Skeletal muscle cell (primary cell): ENCODE data around the gene ATRNL1.
"Not testable (repeated sequence)": the region's sequence is repeated elsewhere in the genome, so short reads cannot be mapped to it uniquely, and the experiment has no call there.

ENCODE experiments used
- DNase-seq: peaks from one replicate; pipeline ENCODE4 v3.0.0-alpha.2; 2010; ENCODE audit warnings: low read depth
- H3K4me3 ChIP-seq: 2 replicates; pipeline ENCODE4 v1.5.1; 2011; ENCODE audit warnings: low read depth, mild to moderate bottlenecking, control low read depth, low read length, moderate library complexity

The ATRNL1 gene

DNA sequence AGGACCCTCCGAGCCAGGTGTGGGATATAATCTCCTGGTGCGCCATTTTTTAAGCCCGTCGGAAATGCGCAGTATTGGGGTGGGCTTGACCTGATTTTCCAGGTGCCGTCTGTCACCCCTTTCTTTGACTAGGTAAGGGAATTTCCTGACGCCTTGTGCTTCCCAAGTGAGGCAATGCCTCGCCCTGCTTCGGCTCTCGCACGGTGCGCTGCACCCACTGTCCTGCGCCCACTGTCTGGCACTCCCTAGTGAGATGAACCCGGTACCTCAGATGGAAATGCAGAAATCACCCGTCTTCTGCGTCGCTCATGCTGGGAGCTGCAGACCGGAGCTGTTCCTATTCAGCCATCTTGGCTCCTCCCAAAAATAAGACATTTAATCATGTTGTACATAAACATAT lies 443.2 kb downstream of the ATRNL1 start:
- H3K4me3 ChIP-seq, DNase-seq: not testable (repeated sequence)

DNA sequence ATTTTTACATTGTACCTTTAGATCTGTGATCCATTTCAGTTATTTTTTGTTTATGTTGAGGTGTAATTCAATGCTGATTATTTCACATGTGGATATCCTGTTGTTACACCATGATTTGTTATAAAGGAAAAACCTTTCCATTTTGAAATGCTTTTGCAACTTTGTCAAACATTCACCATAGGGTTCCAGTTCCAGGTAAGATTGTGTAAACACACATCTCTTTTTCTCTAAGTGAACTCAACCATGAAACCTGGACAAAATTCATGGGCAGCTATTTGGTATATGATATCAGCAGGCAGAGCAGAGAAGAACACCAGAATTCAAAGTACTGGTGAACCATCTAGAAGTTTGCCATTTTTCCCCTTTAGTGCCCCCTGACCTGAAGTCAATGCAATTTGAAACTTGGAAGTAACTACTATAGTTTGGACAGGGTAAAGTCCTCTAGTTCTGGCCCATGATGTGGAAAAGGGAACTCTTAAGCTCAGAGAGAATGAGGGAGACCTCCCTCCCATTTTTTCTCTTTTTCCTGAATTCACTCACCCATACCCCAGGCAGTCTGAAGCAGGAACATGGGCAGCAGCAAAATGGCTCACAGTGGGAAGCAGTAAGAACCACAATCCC lies 446.1 kb downstream of the ATRNL1 start:
- H3K4me3 ChIP-seq: no peak overlapping the region
- no peak for DNase-seq

DNA sequence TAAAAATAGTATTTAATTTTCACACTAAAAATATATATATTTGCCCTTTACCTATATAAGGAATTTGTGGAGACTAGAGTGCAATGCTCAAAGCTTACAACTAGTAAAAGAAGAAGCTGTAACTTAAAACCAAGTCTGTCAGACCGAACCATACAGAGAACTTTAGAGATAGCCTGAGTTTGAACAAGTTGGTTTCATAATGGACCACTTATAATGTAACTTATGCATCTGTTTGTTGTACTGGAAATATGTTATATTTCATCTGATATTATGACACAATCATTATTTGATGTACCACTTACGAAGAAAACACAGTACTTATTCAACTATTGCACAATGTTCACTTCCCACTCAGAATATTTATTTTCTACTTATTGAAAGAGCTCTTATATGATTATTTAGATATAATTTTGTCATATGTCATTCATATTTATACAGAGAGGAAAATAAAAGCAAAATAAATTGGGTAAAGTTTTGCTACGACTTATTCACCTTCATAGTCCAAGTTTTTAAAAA lies 462.8 kb downstream of the ATRNL1 start:
- no peak for DNase-seq
- no peak overlapping the region for H3K4me3 ChIP-seq

DNA sequence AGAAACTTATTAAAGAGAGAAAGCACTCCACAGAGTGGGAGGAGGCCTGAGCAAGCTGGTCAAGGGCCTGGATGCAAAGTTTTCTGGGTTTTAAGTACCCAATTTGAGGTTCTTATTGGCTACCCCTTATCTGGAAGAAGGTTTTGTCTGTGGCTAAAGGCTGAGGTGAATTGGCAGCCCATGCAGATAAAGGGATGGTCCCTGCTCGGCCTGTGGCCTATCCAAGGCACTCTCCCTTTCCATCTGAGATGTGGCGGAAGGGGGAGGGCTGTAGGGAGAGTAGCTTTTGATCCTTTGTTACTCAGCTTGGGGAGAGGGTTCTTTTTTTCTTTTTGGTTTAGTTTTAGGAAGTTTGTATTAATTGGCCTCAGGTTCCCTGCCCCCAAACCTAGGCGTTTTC lies 465.1 kb downstream of the ATRNL1 start:
- no peak overlapping the region for H3K4me3 ChIP-seq
- no peak for DNase-seq

DNA sequence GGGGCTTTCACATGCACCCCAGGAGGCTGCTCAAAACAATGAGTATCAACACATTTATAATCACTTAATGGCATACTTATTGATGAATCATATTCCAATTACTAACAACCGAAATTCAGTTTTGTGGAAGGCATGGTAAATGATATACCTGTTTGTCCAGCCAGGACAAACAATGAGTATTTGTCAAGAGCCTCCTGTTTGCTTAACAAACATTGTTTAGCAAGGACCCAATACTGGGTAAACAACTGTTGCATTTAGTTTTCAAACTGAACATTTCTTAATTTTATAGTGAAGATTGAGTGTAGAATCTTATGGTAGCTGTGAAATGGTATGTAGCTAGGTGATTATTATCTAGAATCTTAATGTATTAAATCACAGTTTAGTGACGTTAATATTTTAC lies 473.7 kb downstream of the ATRNL1 start:
- no peak overlapping the region for H3K4me3 ChIP-seq
- DNase-seq: no peak

DNA sequence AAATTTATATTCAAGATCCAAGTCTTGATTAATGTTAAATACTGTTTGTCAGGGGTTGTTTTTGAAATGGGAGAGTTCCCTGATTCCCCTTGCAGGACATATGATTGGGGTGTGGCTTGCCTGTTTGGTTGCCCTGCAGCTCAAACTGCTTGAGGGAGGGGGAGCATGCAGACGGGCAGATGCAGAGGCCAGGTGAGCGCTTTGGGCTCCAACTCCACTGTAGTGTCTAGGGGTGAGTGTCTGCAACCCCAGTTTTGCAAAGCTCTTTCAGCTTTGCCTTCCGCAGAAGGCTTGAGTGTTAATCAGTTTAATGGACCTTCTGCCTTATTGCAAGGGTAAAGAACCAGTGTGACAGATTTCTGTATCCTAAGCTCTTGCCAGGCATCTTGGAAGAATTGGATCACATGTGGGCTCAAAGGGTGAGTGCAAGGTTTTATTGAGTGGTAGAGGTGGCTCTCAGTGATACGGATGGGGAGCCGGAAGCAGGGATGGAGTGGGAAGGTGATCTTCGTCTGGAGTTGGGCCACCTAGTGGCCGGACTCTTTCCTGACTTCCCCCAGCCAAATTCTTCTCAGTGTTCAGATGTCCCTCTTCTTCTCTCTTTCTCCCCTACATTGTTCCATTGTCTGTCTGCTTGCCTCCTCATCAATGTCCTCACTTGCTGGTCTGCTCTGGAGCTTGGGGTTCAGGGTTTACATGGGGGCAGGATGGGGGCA lies 479.7 kb downstream of the ATRNL1 start:
- no peak overlapping the region for H3K4me3 ChIP-seq
- DNase-seq: no peak

DNA sequence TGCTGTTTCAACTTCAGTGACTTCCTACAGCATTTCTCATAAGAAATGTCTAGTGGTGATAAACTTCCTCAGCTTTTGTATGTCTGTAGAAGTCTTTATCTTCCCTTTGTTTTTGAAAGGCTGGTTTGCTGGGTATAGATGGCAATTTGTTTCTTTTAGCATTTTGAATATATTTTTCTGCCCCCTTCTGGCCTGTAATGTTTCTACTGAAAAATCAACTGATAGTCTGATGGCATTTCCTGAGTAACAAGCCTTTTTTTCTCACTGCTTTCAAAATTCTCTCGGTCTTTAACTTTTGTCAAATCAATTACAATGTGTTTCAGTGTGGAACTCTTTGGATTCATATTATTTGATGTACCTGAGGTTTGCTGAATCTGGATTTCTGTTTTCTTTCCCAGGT lies 487.1 kb downstream of the ATRNL1 start:
- H3K4me3 ChIP-seq: no peak overlapping the region
- DNase-seq: no peak

DNA sequence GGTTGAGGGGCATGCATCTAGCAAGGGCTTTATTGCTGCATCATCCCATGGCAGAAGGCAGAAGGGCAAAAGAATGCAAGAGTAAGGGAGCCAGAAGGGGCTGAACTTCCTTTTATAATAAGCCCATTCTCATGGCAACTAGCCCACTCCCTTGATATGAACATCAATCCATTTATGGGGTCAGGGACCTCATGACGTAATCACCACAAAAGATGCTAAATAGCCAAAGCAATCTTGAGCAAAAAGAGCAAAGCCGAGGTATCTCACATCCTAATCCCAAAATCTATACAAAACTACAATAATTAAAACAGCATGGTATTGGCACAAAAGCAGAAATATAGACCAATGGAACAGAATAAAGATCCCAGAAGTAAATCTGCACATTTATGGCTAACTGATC lies 499.9 kb downstream of the ATRNL1 start:
- no peak overlapping the region for H3K4me3 ChIP-seq
- no peak for DNase-seq

DNA sequence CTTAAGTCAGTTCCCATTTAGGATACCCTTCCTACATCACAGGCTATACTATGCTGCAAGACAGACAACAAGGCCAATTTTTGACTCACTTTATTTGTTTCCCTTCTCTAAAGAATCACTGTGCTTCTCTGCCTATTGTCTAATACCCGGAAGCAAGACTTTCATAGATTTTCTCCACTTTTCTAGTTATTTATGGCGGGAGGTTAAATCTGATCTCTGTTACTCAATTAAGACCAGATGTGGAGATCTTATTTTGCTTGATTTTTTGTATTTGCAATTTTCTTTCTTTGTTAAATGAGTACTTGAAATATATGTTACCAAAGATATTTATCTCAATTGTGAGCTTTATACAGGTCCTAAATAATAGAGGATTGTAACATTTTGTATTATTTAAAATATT lies 511.5 kb downstream of the ATRNL1 start:
- no peak overlapping the region for H3K4me3 ChIP-seq
- peak; percentile 4 for DNase-seq

DNA sequence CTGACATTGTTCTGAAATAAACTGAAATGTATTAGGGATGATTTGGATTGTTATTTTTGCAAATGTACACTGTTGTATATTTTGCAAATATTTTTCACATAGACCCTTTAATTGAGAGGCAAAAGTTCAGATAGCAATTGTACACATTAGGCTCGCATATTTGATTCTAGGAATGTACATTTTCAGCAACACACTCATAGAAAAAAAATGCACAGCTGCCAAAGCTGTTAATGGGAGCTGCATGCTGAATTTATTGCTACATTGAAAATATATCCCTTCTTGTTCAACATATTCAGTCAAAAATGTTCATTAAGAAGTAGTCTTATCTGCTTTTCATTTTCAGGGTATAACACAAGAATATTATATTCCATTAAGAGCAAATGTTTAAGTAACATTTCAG lies 512.9 kb downstream of the ATRNL1 start:
- H3K4me3 ChIP-seq: no peak overlapping the region
- peak; percentile 11 for DNase-seq

DNA sequence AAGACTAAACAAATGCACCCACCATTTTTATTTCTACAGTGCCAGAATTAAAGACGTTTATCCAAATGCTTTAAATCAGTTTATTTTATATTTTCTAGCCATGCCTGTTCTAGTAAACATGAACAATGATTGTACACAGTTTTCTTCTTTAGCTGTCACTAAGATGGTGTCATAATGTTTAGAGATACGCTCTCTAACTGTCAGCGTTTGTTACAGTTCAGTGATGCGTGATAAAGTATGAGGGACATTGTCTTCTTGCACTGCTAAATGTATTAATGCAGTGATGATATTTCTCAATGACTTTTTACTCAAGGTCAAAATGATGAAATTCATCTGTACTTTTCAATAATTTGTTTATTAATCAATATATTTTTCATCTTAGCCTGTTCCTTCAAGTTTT lies 513.6 kb downstream of the ATRNL1 start:
- no peak for DNase-seq
- H3K4me3 ChIP-seq: no peak overlapping the region

DNA sequence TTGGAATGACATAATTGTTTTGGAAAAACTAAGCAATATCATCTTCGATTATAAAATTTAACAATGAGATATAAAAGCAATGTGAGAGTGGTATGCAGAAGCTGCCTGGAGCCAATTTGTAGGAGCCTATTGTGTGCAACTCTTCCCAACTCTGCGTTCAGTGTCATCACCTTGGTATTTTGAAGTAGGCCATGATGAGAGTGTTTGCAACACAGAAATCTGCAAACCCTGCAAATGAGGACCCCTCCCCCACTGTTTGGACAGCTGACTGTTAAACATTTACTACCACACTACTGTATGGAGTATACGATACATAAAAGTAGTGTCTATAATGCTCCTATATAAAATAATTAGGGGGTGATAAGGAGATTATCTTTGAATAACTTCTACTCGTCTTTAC lies 531.3 kb downstream of the ATRNL1 start:
- H3K4me3 ChIP-seq: no peak overlapping the region
- peak; percentile 42 for DNase-seq

DNA sequence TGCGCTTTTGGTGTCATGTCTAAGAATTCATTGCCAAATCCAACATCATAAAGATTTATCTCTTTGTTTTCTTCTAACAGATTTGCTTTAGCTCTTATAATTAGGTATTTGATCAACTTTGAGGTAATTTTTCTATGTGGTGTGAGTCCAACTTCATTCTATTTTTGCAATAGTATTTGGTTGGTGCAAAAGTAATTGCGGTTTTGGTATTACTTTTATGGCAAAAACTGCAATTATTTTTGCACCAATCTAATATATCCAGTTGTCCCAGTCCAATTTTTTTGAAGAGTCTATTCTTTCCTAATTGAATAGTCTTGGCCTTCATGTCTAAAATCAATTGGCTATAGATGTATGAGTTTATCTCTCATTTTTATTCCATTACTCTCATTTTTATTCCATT lies 535.5 kb downstream of the ATRNL1 start:
- H3K4me3 ChIP-seq: no peak overlapping the region
- no peak for DNase-seq

DNA sequence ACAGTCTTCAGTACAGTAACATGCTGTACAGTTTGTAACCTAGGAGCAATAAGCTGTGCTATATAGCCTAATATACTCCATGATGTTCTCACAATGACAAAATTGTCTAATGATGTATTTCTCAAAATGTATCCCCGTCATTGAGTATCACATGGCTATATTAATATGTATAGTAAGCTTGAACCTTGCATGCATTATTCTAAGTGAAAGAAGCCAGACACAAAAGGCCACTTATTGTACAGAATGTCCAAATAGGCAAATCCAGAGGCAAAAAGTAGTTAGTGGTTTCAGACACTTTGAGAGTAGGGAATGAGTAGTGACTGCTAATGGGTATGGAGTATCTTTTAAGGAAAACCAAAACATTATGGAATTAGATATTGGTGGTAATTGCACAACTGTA lies 545.1 kb downstream of the ATRNL1 start:
- DNase-seq: no peak
- no peak overlapping the region for H3K4me3 ChIP-seq

DNA sequence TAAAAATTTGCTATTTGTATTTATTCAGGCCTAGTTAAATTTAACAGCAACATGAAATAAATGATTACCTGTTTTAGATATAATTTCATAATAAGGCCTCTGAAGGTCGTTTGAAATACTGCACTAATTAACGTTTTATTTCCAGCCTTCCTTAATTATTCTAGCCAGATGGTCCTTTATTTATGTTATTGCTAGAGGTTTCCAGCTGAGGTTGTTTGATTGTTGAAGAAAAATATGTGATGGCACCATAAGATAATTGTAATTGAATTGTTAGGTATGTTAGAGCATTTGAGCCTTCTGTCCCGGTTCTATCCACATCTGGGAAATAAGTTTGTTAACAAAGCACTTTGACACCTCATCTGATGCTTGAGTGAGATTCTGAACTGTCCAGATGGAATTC lies 556.1 kb downstream of the ATRNL1 start:
- DNase-seq: no peak
- H3K4me3 ChIP-seq: no peak overlapping the region

DNA sequence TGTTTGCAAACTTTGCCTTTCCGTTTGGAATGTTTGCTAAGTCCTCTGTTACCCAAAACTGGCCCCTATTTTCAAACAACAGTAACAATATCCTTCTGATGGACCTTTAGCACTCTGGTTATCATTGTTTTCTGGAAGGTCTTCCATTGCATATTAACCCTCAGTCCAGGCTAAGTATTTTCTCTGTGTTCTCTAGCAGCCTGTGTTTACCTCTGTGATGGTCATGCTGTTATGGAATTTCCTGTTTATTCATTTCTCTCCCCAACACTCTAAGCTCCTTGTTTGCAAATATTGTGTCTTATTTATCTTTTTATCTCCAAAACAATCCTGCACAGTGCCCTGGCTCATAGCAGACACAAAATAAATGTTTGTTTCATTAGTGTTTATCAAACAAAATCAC lies 560.3 kb downstream of the ATRNL1 start:
- no peak overlapping the region for H3K4me3 ChIP-seq
- DNase-seq: no peak

DNA sequence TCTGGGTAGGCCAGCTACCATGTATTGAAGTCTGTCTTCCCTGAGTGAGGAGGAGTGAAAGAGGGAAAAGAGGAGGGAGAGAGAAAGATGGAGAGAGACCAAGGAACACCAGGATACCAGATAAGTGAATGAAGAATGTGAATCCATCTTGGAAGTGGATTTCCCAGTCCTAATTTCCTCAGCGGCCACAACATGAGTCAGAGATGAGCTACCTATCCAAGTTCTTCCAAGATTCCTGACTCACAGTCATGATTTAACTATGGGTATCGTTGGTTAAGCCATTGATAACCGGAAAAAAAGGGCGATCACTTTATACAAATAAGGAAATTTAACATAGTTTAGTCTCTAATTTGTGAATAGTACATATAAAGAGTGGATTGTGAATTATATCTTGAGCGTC lies 561.8 kb downstream of the ATRNL1 start:
- H3K4me3 ChIP-seq: no peak overlapping the region

DNA sequence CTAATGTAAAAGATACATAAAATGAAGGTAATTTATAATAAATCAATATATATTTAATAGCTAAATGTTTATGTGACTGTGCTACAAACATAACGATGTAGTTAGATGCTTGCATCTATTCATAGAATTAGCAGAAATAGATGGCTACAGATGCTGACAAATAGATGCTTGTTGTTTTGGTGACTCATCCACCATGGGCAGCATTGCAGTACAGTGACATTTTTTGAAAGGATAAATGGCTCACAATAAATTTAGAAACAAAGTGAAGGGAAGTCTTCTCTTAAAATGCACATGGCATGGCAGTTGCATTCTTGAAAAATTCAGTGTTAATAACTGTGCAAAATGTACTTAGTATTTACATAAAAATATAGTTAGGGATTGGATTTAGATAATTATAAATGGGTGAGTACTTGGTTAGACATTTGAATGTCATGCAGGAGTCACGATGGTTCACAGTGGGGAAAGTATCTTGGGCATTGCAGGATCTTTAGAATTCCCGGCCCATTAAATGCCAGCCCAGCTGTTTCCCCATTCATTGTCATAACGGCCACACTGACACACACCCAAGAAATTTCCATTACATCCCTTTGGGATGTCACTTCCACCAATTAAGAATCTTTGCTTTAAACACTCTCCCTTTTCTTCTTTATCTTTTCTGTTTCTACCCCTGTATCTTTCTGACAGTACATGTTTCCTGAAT lies 564.1 kb downstream of the ATRNL1 start:
- peak; percentile 36 for DNase-seq
- no peak overlapping the region for H3K4me3 ChIP-seq

More for the DNA sequence above, 561.8 kb downstream of the ATRNL1 start:
- DNase-seq: peak; percentile 15

DNA sequence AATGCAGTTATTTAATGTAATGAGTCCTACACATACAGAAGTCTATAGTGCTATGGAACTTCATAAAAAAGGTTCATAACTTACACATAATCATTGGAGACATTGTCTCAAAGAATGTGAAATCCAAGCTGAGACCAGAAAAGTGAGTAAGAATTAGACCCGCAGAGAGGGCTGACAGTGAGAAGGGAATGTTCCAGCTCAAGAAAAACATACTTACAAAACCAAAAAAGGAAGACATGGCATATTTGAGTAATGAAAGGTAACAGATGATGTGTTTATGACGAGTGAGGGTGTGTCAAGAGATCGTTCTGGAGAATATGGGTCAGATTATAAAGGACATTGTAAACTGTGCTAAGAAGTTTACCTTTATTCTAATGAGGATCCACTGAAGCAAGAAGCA lies 566.5 kb downstream of the ATRNL1 start:
- H3K4me3 ChIP-seq: no peak overlapping the region
- DNase-seq: peak; percentile 64

DNA sequence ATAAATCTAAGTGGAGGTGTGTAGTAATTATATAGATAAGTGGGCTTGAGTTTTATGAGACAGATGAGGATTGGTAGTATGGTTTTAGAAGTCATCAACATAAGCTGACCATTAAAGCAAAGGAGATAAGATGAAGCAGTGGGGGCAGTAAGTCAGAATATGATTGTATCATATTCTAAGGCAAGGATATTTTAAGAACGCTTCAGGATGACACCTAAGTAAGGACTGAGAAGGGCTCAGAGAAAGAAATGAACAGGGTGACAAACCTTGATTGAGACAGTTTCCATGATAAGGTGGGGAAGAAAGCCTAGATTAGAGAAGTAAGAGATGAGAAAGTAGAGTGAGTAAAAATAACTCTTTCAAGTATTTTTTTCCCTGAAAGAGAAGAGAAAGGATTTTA lies 567.2 kb downstream of the ATRNL1 start:
- peak overlapping the region; percentile 18 for H3K4me3 ChIP-seq
- DNase-seq: no peak

DNA sequence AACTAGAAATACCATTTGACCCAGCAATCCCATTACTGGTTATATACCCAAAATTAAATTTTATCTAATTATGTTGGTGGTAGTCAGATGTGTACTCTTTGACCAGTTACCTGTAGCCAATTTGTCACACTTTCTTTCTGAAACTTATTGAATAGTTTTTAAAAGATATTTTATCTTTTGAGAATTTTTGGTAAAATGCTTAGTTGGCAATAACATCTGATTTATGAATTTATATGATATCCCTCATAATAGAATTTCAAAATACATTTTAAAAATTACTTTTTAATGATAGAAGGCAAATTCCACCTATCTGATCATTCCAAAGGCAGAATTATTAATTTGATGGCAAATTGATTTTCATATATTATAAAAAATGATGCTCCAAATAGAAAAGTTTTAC lies 569.3 kb downstream of the ATRNL1 start:
- DNase-seq: no peak
- no peak overlapping the region for H3K4me3 ChIP-seq
